CMK (cell line): ENCODE data around the gene BCL10.

Experiments used
- DNase-seq: peaks from one replicate; pipeline ENCODE4 v3.0.0-alpha.2; 2010; ENCODE audit warnings: low read depth

Gene BCL10

GRCh38 chr1:85276215-85276977, at the start of gene BCL10:
Gene BCL10 (minus strand): TSS chr1:85276632. CDS start chr1:85276352, 280 bp downstream.
- peak; percentile 93 for DNase-seq

- DNase-seq = no peak
Measured at GRCh38 chr1:85325920-85326319, 49.5 kb upstream of the BCL10 start.

- DNase-seq = no peak
Measured at GRCh38 chr1:85323770-85324169, 47.3 kb upstream of the BCL10 start.

GRCh38 chr1:85322655-85323054, 46.2 kb upstream of the BCL10 start:
- DNase-seq = no peak

- DNase-seq = no peak
Measured at GRCh38 chr1:85321237-85321964, 45.0 kb upstream of the BCL10 start.

- DNase-seq = no peak
Measured at GRCh38 chr1:85320371-85321131, 44.1 kb upstream of the BCL10 start.

GRCh38 chr1:85319931-85320330, 43.5 kb upstream of the BCL10 start:
- no peak for DNase-seq

- DNase-seq = no peak
Measured at GRCh38 chr1:85319491-85319890, 43.1 kb upstream of the BCL10 start.

- no peak for DNase-seq
Measured at GRCh38 chr1:85318217-85318616, 41.8 kb upstream of the BCL10 start.

- no peak for DNase-seq
Measured at GRCh38 chr1:85317560-85317959, 41.1 kb upstream of the BCL10 start.

- no peak for DNase-seq
Measured at GRCh38 chr1:85316321-85316720, 39.9 kb upstream of the BCL10 start.

- DNase-seq = no peak
Measured at GRCh38 chr1:85315789-85316188, 39.4 kb upstream of the BCL10 start.

- DNase-seq = no peak
Measured at GRCh38 chr1:85314726-85315125, 38.3 kb upstream of the BCL10 start.

GRCh38 chr1:85313888-85314696, 37.7 kb upstream of the BCL10 start:
- no peak for DNase-seq

GRCh38 chr1:85311818-85312217, 35.4 kb upstream of the BCL10 start:
- DNase-seq = no peak

GRCh38 chr1:85308833-85309350, 32.5 kb upstream of the BCL10 start:
- DNase-seq = no peak

GRCh38 chr1:85307987-85308832, 31.8 kb upstream of the BCL10 start:
- peak; percentile 14 for DNase-seq

- no peak for DNase-seq
Measured at GRCh38 chr1:85306236-85306635, 29.8 kb upstream of the BCL10 start.

GRCh38 chr1:85303440-85304162, 27.2 kb upstream of the BCL10 start:
- no peak for DNase-seq

- no peak for DNase-seq
Measured at GRCh38 chr1:85300140-85300539, 23.7 kb upstream of the BCL10 start.
